Measurements from ENCODE around the gene NBR1. TPM values are rescaled to one million over a fixed set of nuclear protein-coding genes. Genes with fewer than 3 reads are reported as not detected.
"Not testable (repeated sequence)": the region's sequence is repeated elsewhere in the genome, so short reads cannot be mapped to it uniquely, and the experiment has no call there.

Gene NBR1
- total RNA-seq, 2 experiments from 2014 or later = 45.6 to 46.5 TPM

- no peak for TF ChIP-seq CTCF (IDR thresholded peaks at IDR 0.05)
- H3K4me3 Mint-ChIP-seq = no peak overlapping the region
- H3K27ac Mint-ChIP-seq = no peak overlapping the region
- no peaks in the 10 kb centered on the region for H3K27me3 Mint-ChIP-seq
- no peak for DNase-seq
- ChIA-PET POLR2A (interaction anchor here (9.6 kb wide), 1 partner anchor 95 kb away, joined by 113 read pairs; no protein-coding TSS in a partner anchor), CTCF (no interaction called here)
- H3K9me3 Mint-ChIP-seq = no peaks in the 10 kb centered on the region
- ATAC-seq = no peak
- H3K4me1 Mint-ChIP-seq (ENCODE audit: low read depth) = peaks cover 27% of the 10 kb centered on the region
- peaks cover 18% of the 10 kb centered on the region for H3K36me3 Mint-ChIP-seq (ENCODE audit: low read depth)
- intact Hi-C loops (cut with micrococcal nuclease) = no loop called here
Observed at GRCh38 chr17:43220511-43221125, 49.6 kb downstream of the NBR1 start.

GRCh38 chr17:43224146-43224705 lies 53.2 kb downstream of the NBR1 start:
- Mint-ChIP-seq H3K27ac (no peak overlapping the region), H3K9me3 (no peaks in the 10 kb centered on the region), H3K27me3 (no peaks in the 10 kb centered on the region), H3K4me1 (ENCODE audit: low read depth) (peaks cover 4% of the 10 kb centered on the region), H3K36me3 (ENCODE audit: low read depth) (peaks cover 3% of the 10 kb centered on the region), H3K4me3 (no peak overlapping the region)
- no peak for DNase-seq
- intact Hi-C loops (cut with micrococcal nuclease) = no loop called here
- no peak for TF ChIP-seq CTCF (IDR thresholded peaks at IDR 0.05)
- no peak for ATAC-seq
- POLR2A ChIA-PET = interaction anchor here (1.1 to 9.6 kb wide), 3 partner anchors 8 to 92 kb away, joined by 4 to 113 read pairs (median 13); no protein-coding TSS in a partner anchor
- CTCF ChIA-PET = no interaction called here

GRCh38 chr17:43226393-43226792 lies 55.4 kb downstream of the NBR1 start:
- intact Hi-C loops (cut with micrococcal nuclease) = no loop called here
- H3K27me3 Mint-ChIP-seq = no peaks in the 10 kb centered on the region
- TF ChIP-seq CTCF (IDR thresholded peaks at IDR 0.05) = no peak
- CTCF ChIA-PET = interaction anchor here (0.6 kb wide), 1 partner anchor 202 kb away, joined by 3 read pairs; no protein-coding TSS in a partner anchor
- ATAC-seq (no peak), DNase-seq (no peak)
- POLR2A ChIA-PET = interaction anchor here (2.2 to 3.3 kb wide), 2 partner anchors 10 to 90 kb away, joined by 10 to 13 read pairs; no protein-coding TSS in a partner anchor
- peaks cover 1% of the 10 kb centered on the region for H3K4me1 Mint-ChIP-seq (ENCODE audit: low read depth)
- H3K4me3 Mint-ChIP-seq = no peak overlapping the region
- no peak overlapping the region for H3K27ac Mint-ChIP-seq
- no peaks in the 10 kb centered on the region for H3K9me3 Mint-ChIP-seq
- peaks cover 3% of the 10 kb centered on the region for H3K36me3 Mint-ChIP-seq (ENCODE audit: low read depth)

GRCh38 chr17:43228020-43228782 lies 57.2 kb downstream of the NBR1 start, which contains the start of gene CCDC200:
CCDC200 (minus strand) TSS chr17:43228623; CDS start chr17:43228554, 69 bp downstream.
- H3K4me1 Mint-ChIP-seq (ENCODE audit: low read depth); H3K9me3 Mint-ChIP-seq; H3K4me3 Mint-ChIP-seq; intact Hi-C loops (cut with micrococcal nuclease); CTCF ChIA-PET; H3K27ac Mint-ChIP-seq; ATAC-seq; H3K27me3 Mint-ChIP-seq; H3K36me3 Mint-ChIP-seq (ENCODE audit: low read depth); POLR2A ChIA-PET; DNase-seq: not testable (repeated sequence)

- CTCF ChIA-PET = not testable (repeated sequence)
Observed at GRCh38 chr17:43231205-43232020, 60.4 kb downstream of the NBR1 start.

GRCh38 chr17:43232021-43232699 lies 61.1 kb downstream of the NBR1 start:
- H3K4me3 Mint-ChIP-seq; H3K27ac Mint-ChIP-seq; H3K9me3 Mint-ChIP-seq; H3K4me1 Mint-ChIP-seq (ENCODE audit: low read depth); intact Hi-C loops (cut with micrococcal nuclease); CTCF ChIA-PET; POLR2A ChIA-PET; H3K36me3 Mint-ChIP-seq (ENCODE audit: low read depth); H3K27me3 Mint-ChIP-seq; ATAC-seq: not testable (repeated sequence)
- DNase-seq = peak; percentile 30

More at GRCh38 chr17:43231205-43232020, 60.4 kb downstream of the NBR1 start:
- ATAC-seq; H3K36me3 Mint-ChIP-seq (ENCODE audit: low read depth); H3K4me3 Mint-ChIP-seq; H3K4me1 Mint-ChIP-seq (ENCODE audit: low read depth); intact Hi-C loops (cut with micrococcal nuclease); H3K27ac Mint-ChIP-seq; H3K9me3 Mint-ChIP-seq; POLR2A ChIA-PET; DNase-seq; H3K27me3 Mint-ChIP-seq: not testable (repeated sequence)

DNA sequence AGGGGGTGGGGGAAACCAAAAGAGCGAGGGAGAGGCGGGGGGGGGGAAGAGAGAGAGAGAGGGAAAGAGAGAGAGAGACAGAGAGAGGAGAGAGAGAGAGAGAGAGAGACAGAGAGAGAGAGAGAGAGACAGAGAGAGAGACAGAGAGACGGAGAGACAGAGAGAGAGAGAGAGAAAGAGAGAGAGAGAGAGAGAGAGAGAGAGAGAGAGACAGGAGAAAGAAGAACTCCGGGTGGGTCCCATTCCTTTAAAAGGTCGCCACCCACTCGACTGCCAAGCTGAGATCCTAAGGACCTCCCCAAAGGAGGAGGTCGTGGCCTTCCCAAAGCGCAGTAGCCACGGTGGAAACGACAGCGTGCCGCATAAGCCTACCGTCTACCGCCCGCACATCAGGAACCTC lies 62.2 kb downstream of the NBR1 start:
- H3K36me3 Mint-ChIP-seq (ENCODE audit: low read depth); intact Hi-C loops (cut with micrococcal nuclease); H3K9me3 Mint-ChIP-seq; H3K27ac Mint-ChIP-seq; H3K4me1 Mint-ChIP-seq (ENCODE audit: low read depth); ATAC-seq; H3K27me3 Mint-ChIP-seq; DNase-seq; H3K4me3 Mint-ChIP-seq; POLR2A ChIA-PET; CTCF ChIA-PET: not testable (repeated sequence)

DNA sequence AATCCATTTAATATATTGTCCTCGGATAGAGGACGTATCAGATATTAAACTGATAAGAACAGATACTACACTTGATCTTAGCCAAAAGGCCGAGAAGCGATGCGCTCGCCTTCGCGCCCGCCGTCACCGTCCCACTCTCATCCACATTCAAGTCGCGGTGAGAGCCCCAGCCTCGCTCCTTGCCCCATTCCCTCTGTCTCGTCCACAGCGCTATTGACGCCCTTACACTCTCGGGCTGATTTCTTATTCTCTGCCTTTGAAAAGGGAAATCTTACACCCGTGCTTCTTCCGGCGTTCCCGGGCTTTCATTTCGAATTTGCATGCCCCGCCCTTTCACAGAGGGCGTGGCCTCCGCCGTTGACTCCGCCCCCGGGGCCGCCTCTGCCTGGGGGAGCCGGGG lies 62.9 kb downstream of the NBR1 start, which contains the start of gene RNU2-1:
RNU2-1 (minus strand) TSS at position 101 of the 400 bp plus-strand sequence.
- H3K4me3 Mint-ChIP-seq; ATAC-seq; H3K27me3 Mint-ChIP-seq; H3K36me3 Mint-ChIP-seq (ENCODE audit: low read depth); DNase-seq; CTCF ChIA-PET; H3K4me1 Mint-ChIP-seq (ENCODE audit: low read depth); intact Hi-C loops (cut with micrococcal nuclease); H3K27ac Mint-ChIP-seq; H3K9me3 Mint-ChIP-seq; POLR2A ChIA-PET: not testable (repeated sequence)
